PFSK-1 (cell line): Measurements from ENCODE around the gene PRKAR1B.

Experiments used
- FOXP2 ChIP-seq: optimal IDR thresholded peaks from 2 replicates; pipeline ENCODE3; 2011; ENCODE audit warnings: borderline replicate concordance, control low read depth, inconsistent platforms; ENCODE audit not compliant: insufficient read depth; ENCODE audit errors: extremely low read length, extremely low read depth
- POLR2AphosphoS5 ChIP-seq: IDR thresholded peaks from 2 replicates; pipeline ENCODE4 v1.6.1; 2012; ENCODE audit warnings: low read depth, mild to moderate bottlenecking, control low read depth, low read length, moderate library complexity
- SIN3A ChIP-seq: IDR thresholded peaks from 2 replicates; pipeline ENCODE4 v1.6.1; 2012; ENCODE audit warnings: mild to moderate bottlenecking, low read length, moderate library complexity, borderline replicate concordance; ENCODE audit not compliant: insufficient read depth
- TAF1 ChIP-seq: IDR thresholded peaks from 2 replicates; pipeline ENCODE4 v1.6.1; 2012; ENCODE audit warnings: low read length, control low read depth, borderline replicate concordance; ENCODE audit not compliant: insufficient read depth
- TF ChIP-seq, protein P1 (sequence below), 2 experiments: IDR thresholded peaks; 2 replicates each; pipeline versions ENCODE4 v1.6.1 to v1.8.0; 2011 to 2012; ENCODE audit warnings: low read depth in 2 of 2, low read length in 2 of 2, control low read depth in 1 of 2, inconsistent platforms in 1 of 2, mild to moderate bottlenecking in 1 of 2, moderate library complexity in 1 of 2; ENCODE audit not compliant: insufficient read depth in 1 of 2

Gene PRKAR1B

GRCh38 chr7:652881-653280 lies 74.2 kb downstream of the PRKAR1B start:
- TF ChIP-seq FOXP2 (no peak), SIN3A (no peak), POLR2AphosphoS5 (no peak), TAF1 (no peak)
- TF ChIP-seq, protein P1, sequence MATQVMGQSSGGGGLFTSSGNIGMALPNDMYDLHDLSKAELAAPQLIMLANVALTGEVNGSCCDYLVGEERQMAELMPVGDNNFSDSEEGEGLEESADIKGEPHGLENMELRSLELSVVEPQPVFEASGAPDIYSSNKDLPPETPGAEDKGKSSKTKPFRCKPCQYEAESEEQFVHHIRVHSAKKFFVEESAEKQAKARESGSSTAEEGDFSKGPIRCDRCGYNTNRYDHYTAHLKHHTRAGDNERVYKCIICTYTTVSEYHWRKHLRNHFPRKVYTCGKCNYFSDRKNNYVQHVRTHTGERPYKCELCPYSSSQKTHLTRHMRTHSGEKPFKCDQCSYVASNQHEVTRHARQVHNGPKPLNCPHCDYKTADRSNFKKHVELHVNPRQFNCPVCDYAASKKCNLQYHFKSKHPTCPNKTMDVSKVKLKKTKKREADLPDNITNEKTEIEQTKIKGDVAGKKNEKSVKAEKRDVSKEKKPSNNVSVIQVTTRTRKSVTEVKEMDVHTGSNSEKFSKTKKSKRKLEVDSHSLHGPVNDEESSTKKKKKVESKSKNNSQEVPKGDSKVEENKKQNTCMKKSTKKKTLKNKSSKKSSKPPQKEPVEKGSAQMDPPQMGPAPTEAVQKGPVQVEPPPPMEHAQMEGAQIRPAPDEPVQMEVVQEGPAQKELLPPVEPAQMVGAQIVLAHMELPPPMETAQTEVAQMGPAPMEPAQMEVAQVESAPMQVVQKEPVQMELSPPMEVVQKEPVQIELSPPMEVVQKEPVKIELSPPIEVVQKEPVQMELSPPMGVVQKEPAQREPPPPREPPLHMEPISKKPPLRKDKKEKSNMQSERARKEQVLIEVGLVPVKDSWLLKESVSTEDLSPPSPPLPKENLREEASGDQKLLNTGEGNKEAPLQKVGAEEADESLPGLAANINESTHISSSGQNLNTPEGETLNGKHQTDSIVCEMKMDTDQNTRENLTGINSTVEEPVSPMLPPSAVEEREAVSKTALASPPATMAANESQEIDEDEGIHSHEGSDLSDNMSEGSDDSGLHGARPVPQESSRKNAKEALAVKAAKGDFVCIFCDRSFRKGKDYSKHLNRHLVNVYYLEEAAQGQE (IDR thresholded peaks at IDR 0.05; ENCODE audit: insufficient read depth in 1 of 2, low read depth in 2 of 2, low read length in 2 of 2): no peak

- TF ChIP-seq TAF1: no peak
- TF ChIP-seq POLR2AphosphoS5: no peak
- TF ChIP-seq FOXP2: no peak
- no peak for TF ChIP-seq SIN3A
- TF ChIP-seq, protein P1 (IDR thresholded peaks at IDR 0.05; ENCODE audit: insufficient read depth in 1 of 2, low read depth in 2 of 2, low read length in 2 of 2): no peak
Measured at GRCh38 chr7:651032-651728, 75.9 kb downstream of the PRKAR1B start.

GRCh38 chr7:650339-651031 lies 76.6 kb downstream of the PRKAR1B start:
- TF ChIP-seq POLR2AphosphoS5 (no peak), SIN3A (no peak), FOXP2 (no peak), TAF1 (no peak)
- TF ChIP-seq, protein P1 (IDR thresholded peaks at IDR 0.05; ENCODE audit: insufficient read depth in 1 of 2, low read depth in 2 of 2, low read length in 2 of 2): no peak

DNA sequence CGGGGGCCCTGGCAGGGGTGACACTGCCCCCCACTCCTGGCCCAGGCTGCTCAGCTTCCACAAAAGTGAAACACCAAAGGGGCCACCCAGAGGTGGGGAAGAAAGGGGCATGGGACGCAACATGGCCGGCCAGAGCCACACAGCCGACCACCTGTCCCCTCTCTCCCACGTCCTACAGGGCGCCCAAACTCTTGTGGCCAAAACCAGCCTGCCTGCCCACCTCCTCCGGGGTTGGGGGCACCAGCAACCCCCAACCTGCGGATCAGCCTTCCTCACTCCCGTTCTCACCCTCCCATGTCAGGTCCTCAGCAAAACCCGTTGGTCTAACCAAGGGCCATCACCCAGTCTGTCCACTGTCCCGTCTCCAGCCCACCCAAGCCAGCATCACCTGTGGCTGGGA lies 80.1 kb downstream of the PRKAR1B start:
- TF ChIP-seq, protein P1 (IDR thresholded peaks at IDR 0.05; ENCODE audit: insufficient read depth in 1 of 2, low read depth in 2 of 2, low read length in 2 of 2): no peak
- TF ChIP-seq POLR2AphosphoS5 (no peak), FOXP2 (no peak), SIN3A (no peak), TAF1 (no peak)
